GM12875 (cell line): Measurements from ENCODE around the gene ZBTB7B.
"Not testable (repeated sequence)": the region's sequence is repeated elsewhere in the genome, so short reads cannot be mapped to it uniquely, and the experiment has no call there.

ENCODE experiments used
- H3K4me3 ChIP-seq: one replicate; pipeline ENCODE4 v1.5.1; 2011; ENCODE audit warnings: low read depth, low read length, control low read depth
- CTCF ChIP-seq: IDR thresholded peaks from 2 replicates; pipeline ENCODE4 v1.5.1; 2011; ENCODE audit warnings: low read depth, mild to moderate bottlenecking, control low read depth, inconsistent platforms, low read length, moderate library complexity, borderline replicate concordance; ENCODE audit not compliant: insufficient read depth

ZBTB7B gene

GRCh38 chr1:154982897-154983648, 19.5 kb upstream of the ZBTB7B start, which contains the start of gene FLAD1:
FLAD1 (plus strand) TSS chr1:154983344; CDS start chr1:154983695, 351 bp downstream.
- peak within 1 kb of the TSS; percentile 70 for H3K4me3 ChIP-seq
- no peak for TF ChIP-seq CTCF

GRCh38 chr1:154983776-154984466, 18.7 kb upstream of the ZBTB7B start:
- peak overlapping the region; percentile 70 for H3K4me3 ChIP-seq
- TF ChIP-seq CTCF: no peak

- not testable (repeated sequence) for H3K4me3 ChIP-seq
Observed at GRCh38 chr1:154986736-154987135, 15.9 kb upstream of the ZBTB7B start.

- no peak for TF ChIP-seq CTCF
- no peak overlapping the region for H3K4me3 ChIP-seq
Observed at GRCh38 chr1:154987326-154987725, 15.3 kb upstream of the ZBTB7B start.

- no peak overlapping the region for H3K4me3 ChIP-seq
- TF ChIP-seq CTCF: no peak
Observed at GRCh38 chr1:154988058-154988954, 14.3 kb upstream of the ZBTB7B start.

- no peak overlapping the region for H3K4me3 ChIP-seq
- TF ChIP-seq CTCF: no peak
Observed at GRCh38 chr1:154989195-154989860, 13.3 kb upstream of the ZBTB7B start.

- no peak for TF ChIP-seq CTCF
- no peak overlapping the region for H3K4me3 ChIP-seq
Observed at GRCh38 chr1:154990276-154990675, 12.3 kb upstream of the ZBTB7B start.
